Measurements from ENCODE around the gene PLCD3. TPM values are rescaled to one million over a fixed set of nuclear protein-coding genes. Genes with fewer than 3 reads are reported as not detected.

PLCD3 gene
- total and polyA plus RNA-seq, 2 of the 13 experiments (the other 11 are each of a cell fraction or from before 2014, with no cell fraction given), result 11.3 to 39.1 TPM

GRCh38 chr17:45131616-45132319 is 547 bp downstream of the PLCD3 start (continued):
- TF ChIP-seq SMC3 (IDR thresholded peaks at IDR 0.05; ENCODE audit: low read length), result no peak
- no peak for TF ChIP-seq ZNF839 (CRISPR knock-in tag; IDR thresholded peaks at IDR 0.05; ENCODE audit: borderline replicate concordance)
- TF ChIP-seq ZFP36 (IDR thresholded peaks at IDR 0.05; ENCODE audit: borderline replicate concordance, low read depth, low read length, partially characterized antibody), result no peak
- TF ChIP-seq ZNF883 (CRISPR knock-in tag; IDR thresholded peaks at IDR 0.05; ENCODE audit: not compliant biosample characterization), result no peak
- 0 out of 2 replicates have a peak, but pooled peaks have one; percentile 33 for TF ChIP-seq ZNF280D (CRISPR knock-in tag; IDR thresholded peaks at IDR 0.05)
- no peak for TF ChIP-seq EED (CRISPR knock-in tag; IDR thresholded peaks at IDR 0.05)
- no peak for TF ChIP-seq ZNF572 (CRISPR knock-in tag; IDR thresholded peaks at IDR 0.05)
- TF ChIP-seq RORA (CRISPR knock-in tag; IDR thresholded peaks at IDR 0.05), result no peak
- peak; percentile 42; the same call in 1 of the 2 replicates for TF ChIP-seq ZNF724P (CRISPR knock-in tag; IDR thresholded peaks at IDR 0.05; ENCODE audit: borderline replicate concordance)
- TF ChIP-seq ADNP (CRISPR knock-in tag; IDR thresholded peaks at IDR 0.05), result peak; percentile 55; the same call in 1 of the 2 replicates
- no peak for TF ChIP-seq ZNF616 (CRISPR knock-in tag; IDR thresholded peaks at IDR 0.05; ENCODE audit: low read depth)
- no peak for TF ChIP-seq ZNF44 (CRISPR knock-in tag; IDR thresholded peaks at IDR 0.05)
- TF ChIP-seq ZNF556 (CRISPR knock-in tag; IDR thresholded peaks at IDR 0.05; ENCODE audit: borderline replicate concordance), result no peak
- TF ChIP-seq IRF1 (CRISPR knock-in tag; IDR thresholded peaks at IDR 0.05; ENCODE audit: low read depth), result no peak
- TF ChIP-seq MEIS2 (CRISPR knock-in tag; IDR thresholded peaks at IDR 0.05), result peak; percentile 37; the same call in 1 of the 2 replicates
- TF ChIP-seq KLF16 (CRISPR knock-in tag; IDR thresholded peaks at IDR 0.05), result peak in 1 of 2 experiments; percentile 56; a peak in 1 of 4 replicates
- TF ChIP-seq ZNF598 (CRISPR knock-in tag; IDR thresholded peaks at IDR 0.05; ENCODE audit: borderline replicate concordance), result peak; percentile 77; the same call in 1 of the 2 replicates
- 0 out of 2 replicates have a peak, but pooled peaks have one; percentile 11 for TF ChIP-seq KLF13 (CRISPR knock-in tag; IDR thresholded peaks at IDR 0.05)
- peak; percentile 95 for TF ChIP-seq ZMYM3 (CRISPR knock-in tag; IDR thresholded peaks at IDR 0.05)
- no peak for TF ChIP-seq ZNF263 (CRISPR knock-in tag; IDR thresholded peaks at IDR 0.05)
- 0 out of 2 replicates have a peak, but pooled peaks have one; percentile 12 for TF ChIP-seq NR2F6 (IDR thresholded peaks at IDR 0.05)
- peak; percentile 59; the same call in 1 of the 2 replicates for TF ChIP-seq NR2F6 (CRISPR knock-in tag; IDR thresholded peaks at IDR 0.05)
- peak; percentile 74 for TF ChIP-seq STAG1 (CRISPR knock-in tag; IDR thresholded peaks at IDR 0.05)
- no peak for TF ChIP-seq NFIC (IDR thresholded peaks at IDR 0.05; ENCODE audit: low read length)
- no peak for TF ChIP-seq ELF4 (CRISPR knock-in tag; IDR thresholded peaks at IDR 0.05; ENCODE audit: borderline replicate concordance)
- no peak for TF ChIP-seq NCOA1 (CRISPR knock-in tag; IDR thresholded peaks at IDR 0.05)
- TF ChIP-seq TEAD3 (CRISPR knock-in tag; optimal IDR thresholded peaks at IDR 0.05; ENCODE audit: borderline replicate concordance), result peak; percentile 17
- no peak for TF ChIP-seq CREB3 (CRISPR knock-in tag; IDR thresholded peaks at IDR 0.05)
